GM19468 (cell line): ENCODE measurements around the gene ZNF467.

Source experiments
- ATAC-seq: cut with Tn5 transposase; IDR thresholded peaks from one replicate; pipeline ENCODE4 v1.9.1; 2021; ENCODE audit warnings: mild to moderate bottlenecking, moderate library complexity, moderate number of reproducible peaks; ENCODE audit not compliant: unreplicated experiment; ENCODE audit errors: extremely low read depth

The ZNF467 gene

GRCh38 chr7:149774237-149775175 lies 1.1 kb upstream of the ZNF467 start:
- no peak for ATAC-seq

- no peak for ATAC-seq
Observed at GRCh38 chr7:149772956-149773434, 393 bp downstream of the ZNF467 start.

GRCh38 chr7:149772241-149772955 lies 990 bp downstream of the ZNF467 start:
- no peak for ATAC-seq

GRCh38 chr7:149771720-149772240 lies 1.6 kb downstream of the ZNF467 start:
- peak; percentile 68 for ATAC-seq

GRCh38 chr7:149770728-149771636 lies 2.4 kb downstream of the ZNF467 start:
- ATAC-seq = no peak

- ATAC-seq = no peak
Observed at GRCh38 chr7:149769915-149770314, 3.5 kb downstream of the ZNF467 start.

GRCh38 chr7:149768931-149769330 lies 4.5 kb downstream of the ZNF467 start:
- ATAC-seq = no peak

- ATAC-seq = no peak
Observed at GRCh38 chr7:149767068-149767467, 6.3 kb downstream of the ZNF467 start.

GRCh38 chr7:149766135-149766675 lies 7.2 kb downstream of the ZNF467 start:
- no peak for ATAC-seq

- no peak for ATAC-seq
Observed at GRCh38 chr7:149765399-149766121, 7.8 kb downstream of the ZNF467 start.

GRCh38 chr7:149764481-149765398 lies 8.6 kb downstream of the ZNF467 start:
- ATAC-seq = no peak

GRCh38 chr7:149763563-149764240 lies 9.7 kb downstream of the ZNF467 start:
- no peak for ATAC-seq

GRCh38 chr7:149762610-149763009 lies 10.8 kb downstream of the ZNF467 start:
- no peak for ATAC-seq

GRCh38 chr7:149762089-149762488 lies 11.3 kb downstream of the ZNF467 start:
- no peak for ATAC-seq

- ATAC-seq = no peak
Observed at GRCh38 chr7:149761307-149761706, 12.1 kb downstream of the ZNF467 start.

GRCh38 chr7:149760538-149760937 lies 12.8 kb downstream of the ZNF467 start:
- ATAC-seq = no peak

- ATAC-seq = no peak
Observed at GRCh38 chr7:149759093-149759860, 14.1 kb downstream of the ZNF467 start.
